Measurements from ENCODE around the gene CBL.
A peak's percentile ranks its signal among the peaks of the same experiment; 100 is the strongest.

The CBL gene

DNA sequence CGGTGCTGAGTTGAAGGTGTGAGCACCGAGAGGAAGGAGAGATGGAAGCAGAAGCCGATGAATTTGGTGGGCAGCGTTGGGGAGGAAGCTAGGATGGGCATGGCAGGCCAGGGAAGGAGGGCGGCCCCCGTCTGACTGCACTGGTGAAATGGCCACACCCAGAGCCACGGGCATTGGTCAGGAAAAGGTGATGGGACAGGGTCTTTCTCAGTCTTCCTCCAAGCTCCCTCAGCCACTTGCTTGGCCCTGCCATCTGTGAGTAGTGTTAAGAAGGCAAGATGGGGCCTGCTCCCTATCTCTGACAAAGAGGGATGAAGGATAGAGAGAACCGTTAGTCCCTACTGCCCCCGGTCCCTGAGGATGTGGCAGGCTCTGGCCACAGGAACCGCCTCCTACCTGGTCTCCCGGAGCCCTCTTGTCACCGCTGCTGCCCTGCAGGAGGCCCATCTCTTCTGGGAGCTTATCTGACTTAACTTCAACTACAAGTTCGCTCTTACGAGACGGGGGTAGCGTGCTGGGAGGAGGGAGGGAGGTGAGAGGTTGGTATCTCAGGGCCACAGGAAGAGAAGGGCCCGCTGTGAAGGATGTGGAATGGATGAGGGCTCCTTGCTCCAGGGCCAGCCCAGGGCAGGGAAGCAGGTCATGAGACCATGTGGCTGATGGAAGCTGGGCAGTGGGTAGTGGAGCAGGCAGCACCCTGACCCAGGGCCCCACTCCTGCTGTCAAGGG lies 104.0 kb downstream of the CBL start:
- DNase-seq (ENCODE audit: low read depth in 2 of 2) = no peak

DNA sequence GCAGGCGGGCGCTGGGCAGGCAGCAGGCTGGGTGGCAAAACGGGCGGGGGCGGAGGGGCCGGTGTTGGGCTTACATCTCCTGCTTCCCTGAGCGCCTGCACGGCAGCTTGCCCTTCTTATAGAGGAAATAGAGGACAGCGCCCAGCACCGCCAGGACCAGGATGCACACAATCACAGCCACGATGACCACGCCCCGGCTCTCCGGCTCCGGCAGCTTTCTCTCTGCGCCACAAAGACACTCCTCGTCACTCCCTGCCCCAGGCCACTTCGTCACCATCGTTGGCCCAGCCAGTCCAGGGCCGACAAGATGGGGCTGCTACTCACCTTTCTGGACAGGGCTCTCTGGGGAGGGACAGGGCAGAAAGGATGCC lies 104.5 kb downstream of the CBL start:
- no peak for DNase-seq (ENCODE audit: low read depth in 2 of 2)

DNA sequence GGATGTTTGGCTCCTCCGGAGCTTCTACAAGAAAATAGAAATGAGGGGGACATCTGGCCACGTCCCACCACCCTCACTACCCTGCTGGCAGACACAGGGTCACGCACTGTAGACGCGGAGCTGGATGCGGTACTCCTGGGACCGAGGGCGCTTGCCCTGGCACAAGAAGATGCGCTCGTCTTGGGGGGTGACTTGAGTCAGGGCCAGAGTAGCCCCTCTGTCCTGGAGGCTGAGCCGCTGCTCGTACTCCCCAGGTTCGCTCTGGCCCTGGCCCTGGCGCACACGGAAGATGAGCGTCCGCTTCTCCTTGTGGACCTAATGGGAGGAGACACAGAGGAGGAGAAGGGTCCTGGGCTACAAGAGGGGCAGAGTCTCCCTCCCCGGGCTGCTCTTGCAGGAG lies 108.6 kb downstream of the CBL start:
- DNase-seq (ENCODE audit: low read depth in 2 of 2) = no peak

DNA sequence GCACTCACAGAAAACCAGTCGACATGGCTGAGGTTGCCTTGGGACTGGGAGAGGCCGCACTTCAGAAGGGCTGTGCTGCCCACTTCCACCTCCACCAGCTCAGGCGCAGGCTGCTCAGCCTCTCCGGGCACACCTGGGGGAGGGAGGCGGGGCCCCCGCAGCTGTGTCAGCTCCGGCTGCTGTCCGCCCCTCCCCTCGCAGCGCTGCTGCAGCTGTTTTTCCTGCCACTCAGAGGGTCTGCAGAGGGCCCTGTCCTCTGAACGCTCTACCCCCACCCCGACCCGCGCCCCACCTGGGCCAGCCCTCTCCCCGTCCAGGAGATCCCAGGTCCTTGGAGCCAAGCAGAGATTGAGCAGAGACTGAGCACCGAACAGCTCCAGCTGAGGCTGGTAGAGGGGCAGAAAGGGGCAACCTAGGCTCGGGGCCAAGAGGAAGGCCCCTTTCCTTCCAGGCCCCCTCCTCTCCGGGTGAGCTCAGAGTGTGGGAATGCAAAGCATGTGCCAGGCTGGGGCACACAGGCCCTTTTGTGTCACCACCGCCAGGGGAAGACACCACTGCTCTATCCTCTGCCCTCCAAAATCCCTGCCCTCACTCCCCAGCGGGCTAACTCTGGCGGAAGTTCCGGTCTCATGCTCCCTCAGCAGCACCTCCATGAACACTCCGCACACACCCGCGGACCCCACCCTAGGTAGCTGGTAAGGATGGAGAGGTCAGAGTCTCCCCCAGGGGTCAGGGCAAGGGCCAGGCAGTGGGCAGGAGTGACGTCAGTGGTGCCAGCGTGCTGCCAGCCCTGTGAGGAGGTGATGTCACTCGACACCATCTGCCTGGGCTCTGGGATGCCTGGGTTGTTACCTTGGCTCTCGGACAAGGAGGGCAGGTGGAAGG lies 109.2 kb downstream of the CBL start:
- peak in 1 of 2 donors; percentile 57 for DNase-seq (ENCODE audit: low read depth in 2 of 2)

GRCh38 chr11:119316016-119316728 lies 110.0 kb downstream of the CBL start:
- DNase-seq (ENCODE audit: low read depth in 2 of 2) = no peak

DNA sequence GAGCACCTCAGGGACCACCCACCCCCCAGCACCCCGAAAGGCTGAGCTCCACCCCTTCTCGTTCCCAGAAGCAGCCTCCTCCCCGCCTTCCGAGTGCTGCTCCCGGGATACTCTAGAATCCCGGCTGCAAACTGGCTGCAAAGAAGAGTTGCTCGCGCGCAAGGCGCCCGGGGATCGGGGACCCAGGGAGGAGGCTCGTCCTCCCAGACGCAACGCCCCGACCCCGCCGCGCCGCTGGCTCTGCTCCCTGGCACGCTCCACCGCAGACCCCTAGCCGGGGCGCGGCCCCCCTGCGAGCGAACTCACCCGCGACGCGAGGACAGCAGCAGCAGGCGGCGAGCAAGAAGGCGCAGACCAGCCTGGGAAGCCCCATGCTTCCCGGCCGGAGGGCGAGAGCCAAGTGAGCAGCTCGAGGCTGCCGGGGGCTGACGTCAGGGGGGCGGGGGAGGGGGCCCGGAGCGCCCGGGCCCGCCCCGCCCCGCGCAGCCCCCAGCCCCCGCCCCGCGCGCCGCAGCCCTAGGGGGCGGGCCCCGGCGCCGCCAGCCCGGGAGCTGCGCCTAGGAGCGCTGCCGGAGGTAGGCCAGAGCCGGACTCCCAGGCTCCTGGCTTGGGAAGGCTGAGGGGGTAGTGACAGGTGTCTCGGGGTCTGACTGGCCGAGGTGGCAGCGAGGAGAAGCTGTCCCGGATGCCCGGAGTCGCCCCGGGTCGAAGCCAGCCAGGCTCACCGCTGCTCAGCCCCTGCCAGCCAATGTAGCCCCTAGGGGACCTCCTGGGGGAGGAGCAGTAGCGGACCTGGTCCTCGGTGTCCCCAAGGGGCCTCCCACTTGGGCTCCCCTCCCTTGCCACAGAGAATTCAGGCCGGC lies 110.8 kb downstream of the CBL start, which contains the start of gene MCAM:
MCAM (minus strand) TSS at position 402 of the 863 bp plus-strand sequence; CDS start at position 373, 29 bp downstream.
- no peak for DNase-seq (ENCODE audit: low read depth in 2 of 2)

DNA sequence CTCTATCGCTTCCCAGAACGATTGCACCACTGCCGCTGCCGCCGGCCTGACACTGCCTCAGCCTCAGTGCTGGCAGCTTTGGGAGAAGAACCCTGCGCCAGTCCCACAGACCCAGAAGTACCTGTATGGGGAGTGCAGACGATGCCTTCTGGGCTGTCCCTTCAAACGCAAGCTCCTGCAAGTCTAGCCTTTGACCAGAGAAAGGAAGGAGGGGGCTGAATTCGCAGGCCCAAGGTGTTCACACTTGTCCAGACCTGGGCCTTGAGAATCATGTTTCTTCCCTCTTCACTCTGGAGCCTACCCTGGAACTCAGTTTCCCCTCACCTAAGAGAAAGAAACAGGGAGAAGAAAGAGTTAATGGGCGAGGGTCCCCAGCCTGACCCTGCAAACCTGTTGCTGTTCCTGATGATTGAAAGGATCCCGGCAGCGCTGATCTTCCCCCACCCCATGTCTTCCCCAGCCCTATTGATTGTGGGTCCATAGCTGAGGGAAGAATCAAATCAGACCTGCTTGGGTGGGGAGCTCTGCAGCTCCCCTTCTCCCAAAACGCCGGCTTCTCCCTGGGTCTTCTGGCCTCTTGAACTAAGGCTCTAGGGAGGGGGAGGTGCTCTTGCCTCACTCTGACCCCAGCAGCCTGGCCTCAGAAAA lies 111.6 kb downstream of the CBL start:
- no peak for DNase-seq (ENCODE audit: low read depth in 2 of 2)

GRCh38 chr11:119318240-119319135 lies 112.3 kb downstream of the CBL start:
- DNase-seq (ENCODE audit: low read depth in 2 of 2) = no peak

DNA sequence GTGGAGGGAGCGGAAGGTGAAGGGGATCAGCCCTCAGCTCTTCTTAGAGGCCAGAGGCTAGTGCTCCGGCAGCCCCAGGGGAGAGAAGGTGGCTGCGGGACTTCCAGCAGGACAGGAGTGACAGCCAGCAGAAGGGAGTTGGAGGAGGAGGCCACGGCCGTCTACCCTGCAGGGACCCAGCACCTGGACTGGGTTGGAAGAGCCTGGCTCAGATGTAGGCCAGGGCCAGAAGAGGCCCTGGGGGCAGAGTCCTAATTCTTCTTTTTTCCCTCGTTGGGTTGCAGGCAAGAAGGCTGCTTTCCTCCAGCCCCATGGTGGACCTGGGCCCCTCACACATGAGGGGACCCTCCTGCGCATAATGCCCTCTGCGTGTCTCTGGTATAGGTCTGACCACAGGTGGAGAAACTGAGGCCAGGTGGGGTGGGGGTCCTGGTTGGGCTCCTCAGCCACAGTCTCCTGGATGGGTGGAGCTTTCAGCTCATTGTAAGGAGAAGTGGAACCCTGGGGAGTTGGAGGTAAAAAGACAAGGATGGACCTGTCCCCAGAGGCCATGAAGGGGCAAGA lies 113.1 kb downstream of the CBL start:
- DNase-seq (ENCODE audit: low read depth in 2 of 2) = no peak

- DNase-seq (ENCODE audit: low read depth in 2 of 2) = no peak
Measured at GRCh38 chr11:119319700-119320239, 113.6 kb downstream of the CBL start.

GRCh38 chr11:119320240-119320775 lies 114.2 kb downstream of the CBL start:
- DNase-seq (ENCODE audit: low read depth in 2 of 2) = no peak

GRCh38 chr11:119320776-119321524 lies 114.8 kb downstream of the CBL start:
- no peak for DNase-seq (ENCODE audit: low read depth in 2 of 2)

- no peak for DNase-seq (ENCODE audit: low read depth in 2 of 2)
Measured at GRCh38 chr11:119322360-119322739, 116.2 kb downstream of the CBL start.

- no peak for DNase-seq (ENCODE audit: low read depth in 2 of 2)
Measured at GRCh38 chr11:119322921-119323531, 116.9 kb downstream of the CBL start.

DNA sequence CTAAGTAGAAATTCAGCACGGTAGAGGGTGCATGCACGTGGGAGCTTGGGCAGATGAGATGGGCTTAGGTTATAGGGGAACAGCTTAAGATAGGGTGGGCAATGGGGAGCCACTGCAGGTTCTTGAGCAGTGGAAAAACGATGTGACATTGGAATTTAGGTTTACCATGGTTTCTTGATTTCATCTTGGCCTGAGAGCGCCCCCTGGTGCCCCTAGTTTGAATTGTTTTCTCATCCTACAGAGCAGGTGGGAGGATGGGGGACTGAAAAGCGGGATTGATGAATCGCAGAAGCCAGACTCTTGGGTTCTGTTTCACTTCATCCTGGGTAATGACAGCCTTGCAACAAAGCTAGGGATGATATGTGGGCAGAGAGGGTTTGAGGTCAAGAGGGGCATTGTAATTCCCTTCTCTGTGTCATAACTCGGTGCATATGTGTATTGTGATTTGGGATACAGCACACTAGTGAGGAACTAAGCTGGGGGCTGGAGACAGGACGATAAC lies 117.4 kb downstream of the CBL start:
- peak; percentile 48 to 58 for DNase-seq (ENCODE audit: low read depth in 2 of 2)

DNA sequence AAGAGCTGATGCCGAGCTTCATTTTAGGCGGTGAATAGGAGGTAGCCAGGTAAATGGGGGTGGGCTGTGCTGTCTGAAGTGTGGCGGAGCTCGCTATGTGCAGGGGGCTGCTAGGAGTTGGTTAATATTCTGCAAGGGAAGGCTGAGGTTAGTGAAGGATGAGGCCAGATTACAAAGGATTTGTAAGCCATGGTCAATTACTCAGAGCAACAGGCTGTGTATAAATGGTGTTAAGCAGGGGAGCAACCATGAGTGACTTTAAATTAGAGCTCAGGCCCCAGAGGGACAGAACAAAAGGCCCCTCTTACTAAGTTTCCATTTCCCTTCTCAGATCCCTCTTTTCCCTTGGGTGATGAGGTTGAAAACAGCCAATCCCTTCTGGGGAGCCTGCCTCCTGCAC lies 118.0 kb downstream of the CBL start:
- DNase-seq (ENCODE audit: low read depth in 2 of 2) = no peak

- no peak for DNase-seq (ENCODE audit: low read depth in 2 of 2)
Measured at GRCh38 chr11:119329320-119329719, 123.2 kb downstream of the CBL start.

DNA sequence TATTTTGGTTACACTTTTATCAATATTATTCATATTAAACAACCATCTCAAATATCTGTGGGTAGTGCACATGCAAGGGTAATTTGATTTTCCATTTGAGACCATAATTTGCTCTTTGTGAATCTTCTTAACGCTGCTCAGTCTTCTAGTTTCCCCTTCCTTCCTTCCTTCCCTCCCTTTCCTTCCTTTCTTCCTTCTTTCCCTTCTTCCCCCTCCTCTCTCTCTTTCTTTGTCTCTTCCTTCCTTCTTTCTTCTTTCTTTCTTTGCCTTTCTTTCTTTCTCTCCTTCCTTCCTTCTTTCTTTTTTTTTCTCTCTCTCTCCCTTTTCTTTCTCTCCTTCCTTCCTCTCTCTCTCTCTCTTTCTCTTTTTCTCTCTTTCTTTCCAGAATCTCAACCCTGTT lies 124.1 kb downstream of the CBL start:
- no peak for DNase-seq (ENCODE audit: low read depth in 2 of 2)

Measured in stimulated activated CD8-positive, alpha-beta memory T cell treated with anti-CD3 and anti-CD28 coated beads, Interleukin-7, amount 100 ng/mL, for 4 hours (primary cell).